Measurements from ENCODE around the gene ST7. TPM values are rescaled to one million over a fixed set of nuclear protein-coding genes. Genes with fewer than 3 reads are reported as not detected.

The ST7 gene
- total RNA-seq, 1 experiment from 2014 or later: 12.4 TPM

DNA sequence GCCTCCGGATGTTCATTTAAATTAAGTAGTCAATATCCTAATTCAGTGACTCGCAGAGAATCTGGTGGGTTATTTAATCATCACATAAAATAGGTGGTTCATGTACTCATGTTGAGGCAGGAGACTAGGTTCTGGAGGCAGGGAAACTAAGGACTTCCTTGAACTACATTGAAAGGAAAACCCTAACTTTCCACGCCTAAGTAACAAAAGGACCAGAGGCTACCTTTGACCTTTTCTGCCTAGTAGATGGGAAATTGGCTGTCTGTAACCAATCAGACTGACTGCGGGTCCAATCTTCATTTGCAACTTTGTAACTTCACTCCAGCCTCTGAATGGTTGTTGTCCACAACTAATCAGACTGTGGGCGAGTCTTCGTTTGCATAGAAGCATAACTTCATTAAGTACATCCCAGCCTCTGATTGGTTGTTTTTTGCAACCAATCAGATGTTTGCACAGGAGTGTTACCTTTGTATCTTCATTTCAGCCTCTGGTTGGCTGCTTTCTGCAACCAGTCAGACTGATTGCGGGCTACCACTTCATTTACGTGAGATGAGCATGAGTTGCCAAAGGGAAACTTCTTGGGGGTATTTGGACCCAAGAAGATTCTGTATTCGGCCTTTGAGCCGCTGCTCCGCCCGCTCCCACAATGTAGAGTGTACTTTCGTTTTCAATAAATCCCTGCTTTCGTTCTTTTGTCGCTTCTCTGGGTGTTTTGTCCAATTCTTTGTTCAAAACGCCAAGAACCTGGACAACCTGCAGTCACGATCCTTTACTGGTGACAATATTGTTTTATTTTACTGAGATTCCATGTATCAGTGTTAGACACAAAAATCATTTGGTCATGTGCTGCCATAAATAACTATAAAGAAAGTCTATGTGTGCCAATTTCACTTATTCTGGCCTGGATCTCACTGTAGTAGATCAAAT, 1.7 kb upstream of the ST7 start:
- 0 out of 2 replicates have a peak, but pooled peaks cover 2% of the 10 kb centered on the region for H3K36me3 Mint-ChIP-seq
- no peak overlapping the region; the same call in 1 of the 2 replicates for H3K27ac Mint-ChIP-seq
- TF ChIP-seq NFYB (CRISPR knock-in tag; conservative IDR thresholded peaks at IDR 0.05; ENCODE audit: low read depth): peak; percentile 38
- TF ChIP-seq, protein P1, sequence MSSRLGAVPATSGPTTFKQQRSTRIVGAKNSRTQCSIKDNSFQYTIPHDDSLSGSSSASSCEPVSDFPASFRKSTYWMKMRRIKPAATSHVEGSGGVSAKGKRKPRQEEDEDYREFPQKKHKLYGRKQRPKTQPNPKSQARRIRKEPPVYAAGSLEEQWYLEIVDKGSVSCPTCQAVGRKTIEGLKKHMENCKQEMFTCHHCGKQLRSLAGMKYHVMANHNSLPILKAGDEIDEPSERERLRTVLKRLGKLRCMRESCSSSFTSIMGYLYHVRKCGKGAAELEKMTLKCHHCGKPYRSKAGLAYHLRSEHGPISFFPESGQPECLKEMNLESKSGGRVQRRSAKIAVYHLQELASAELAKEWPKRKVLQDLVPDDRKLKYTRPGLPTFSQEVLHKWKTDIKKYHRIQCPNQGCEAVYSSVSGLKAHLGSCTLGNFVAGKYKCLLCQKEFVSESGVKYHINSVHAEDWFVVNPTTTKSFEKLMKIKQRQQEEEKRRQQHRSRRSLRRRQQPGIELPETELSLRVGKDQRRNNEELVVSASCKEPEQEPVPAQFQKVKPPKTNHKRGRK (CRISPR knock-in tag; IDR thresholded peaks at IDR 0.05; ENCODE audit: borderline replicate concordance): no peak
- TF ChIP-seq, protein P2, sequence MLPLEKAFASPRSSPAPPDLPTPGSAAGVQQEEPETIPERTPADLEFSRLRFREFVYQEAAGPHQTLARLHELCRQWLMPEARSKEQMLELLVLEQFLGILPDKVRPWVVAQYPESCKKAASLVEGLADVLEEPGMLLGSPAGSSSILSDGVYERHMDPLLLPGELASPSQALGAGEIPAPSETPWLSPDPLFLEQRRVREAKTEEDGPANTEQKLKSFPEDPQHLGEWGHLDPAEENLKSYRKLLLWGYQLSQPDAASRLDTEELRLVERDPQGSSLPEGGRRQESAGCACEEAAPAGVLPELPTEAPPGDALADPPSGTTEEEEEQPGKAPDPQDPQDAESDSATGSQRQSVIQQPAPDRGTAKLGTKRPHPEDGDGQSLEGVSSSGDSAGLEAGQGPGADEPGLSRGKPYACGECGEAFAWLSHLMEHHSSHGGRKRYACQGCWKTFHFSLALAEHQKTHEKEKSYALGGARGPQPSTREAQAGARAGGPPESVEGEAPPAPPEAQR (CRISPR knock-in tag; IDR thresholded peaks at IDR 0.05): no peak
- DNase-seq (ENCODE audit: low spot score) (no peak), ATAC-seq (no peak)
- POLR2A ChIA-PET: interaction anchor here (1.2 kb wide), 1 partner anchor 19 kb away, joined by 3 read pairs; no protein-coding TSS in a partner anchor
- peak overlapping the region; percentile 36; the same call in 1 of the 2 replicates for H3K4me3 Mint-ChIP-seq
- H3K27me3 Mint-ChIP-seq (ENCODE audit: low read depth): peaks cover 4% of the 10 kb centered on the region
- no peaks in the 10 kb centered on the region for H3K9me3 Mint-ChIP-seq
- CTCF ChIA-PET: interaction anchor here (1.3 kb wide), 1 partner anchor 21 kb away, joined by 4 read pairs; no protein-coding TSS in a partner anchor
- H3K4me1 Mint-ChIP-seq: peaks cover 38% of the 10 kb centered on the region

DNA sequence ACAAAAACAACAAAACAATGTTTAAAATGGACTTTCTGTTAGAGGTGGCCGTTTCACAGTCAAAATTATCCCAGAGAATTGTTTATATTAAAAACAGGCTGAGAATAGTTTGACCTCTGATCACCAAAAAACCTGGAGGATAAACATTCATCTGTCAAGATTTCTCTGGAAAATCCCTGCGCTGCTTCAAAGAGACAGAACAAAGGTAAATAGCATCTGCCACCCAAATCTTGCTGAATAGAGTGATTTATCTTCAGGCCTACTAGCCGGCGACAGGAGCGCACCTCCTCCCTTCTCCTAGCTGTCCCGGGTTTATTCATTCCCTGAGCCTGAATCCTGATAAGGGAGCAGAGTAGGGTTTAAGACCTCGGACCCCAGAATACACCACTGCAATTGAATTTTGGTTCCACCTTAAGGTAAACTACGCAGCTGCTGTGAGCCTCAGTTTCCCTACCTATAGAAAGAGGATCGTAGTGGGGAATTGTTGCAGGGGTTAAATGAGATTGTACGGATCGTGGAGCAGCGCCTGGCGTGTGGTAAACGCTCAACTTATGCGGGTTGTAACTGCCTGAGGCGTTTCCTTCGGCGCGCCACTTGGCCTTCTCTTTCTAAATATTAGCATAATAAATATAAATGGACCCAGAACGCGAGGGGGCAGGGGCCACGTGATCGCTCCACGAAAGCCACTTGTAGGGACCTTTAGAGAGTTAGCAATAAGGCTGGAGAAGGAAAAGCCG, 498 bp upstream of the ST7 start:
- ATAC-seq (peak; percentile 49), DNase-seq (ENCODE audit: low spot score) (peak; percentile 38)
- CTCF ChIA-PET: interaction anchor here (0.6 to 1.2 kb wide), 2 partner anchors 21 to 166 kb away, joined by 4 to 6 read pairs; no protein-coding TSS in a partner anchor
- Mint-ChIP-seq H3K27me3 (ENCODE audit: low read depth) (peaks cover 4% of the 10 kb centered on the region), H3K36me3 (0 out of 2 replicates have a peak, but pooled peaks cover 2% of the 10 kb centered on the region), H3K4me3 (peak overlapping the region; percentile 84), H3K9me3 (no peaks in the 10 kb centered on the region), H3K4me1 (peaks cover 44% of the 10 kb centered on the region), H3K27ac (peak overlapping the region; percentile 98)
- no peak for TF ChIP-seq ZNF317 (CRISPR knock-in tag; IDR thresholded peaks at IDR 0.05; ENCODE audit: borderline replicate concordance, low read depth)
- TF ChIP-seq ZNF396 (CRISPR knock-in tag; IDR thresholded peaks at IDR 0.05; ENCODE audit: borderline replicate concordance): no peak
- TF ChIP-seq, protein P3, sequence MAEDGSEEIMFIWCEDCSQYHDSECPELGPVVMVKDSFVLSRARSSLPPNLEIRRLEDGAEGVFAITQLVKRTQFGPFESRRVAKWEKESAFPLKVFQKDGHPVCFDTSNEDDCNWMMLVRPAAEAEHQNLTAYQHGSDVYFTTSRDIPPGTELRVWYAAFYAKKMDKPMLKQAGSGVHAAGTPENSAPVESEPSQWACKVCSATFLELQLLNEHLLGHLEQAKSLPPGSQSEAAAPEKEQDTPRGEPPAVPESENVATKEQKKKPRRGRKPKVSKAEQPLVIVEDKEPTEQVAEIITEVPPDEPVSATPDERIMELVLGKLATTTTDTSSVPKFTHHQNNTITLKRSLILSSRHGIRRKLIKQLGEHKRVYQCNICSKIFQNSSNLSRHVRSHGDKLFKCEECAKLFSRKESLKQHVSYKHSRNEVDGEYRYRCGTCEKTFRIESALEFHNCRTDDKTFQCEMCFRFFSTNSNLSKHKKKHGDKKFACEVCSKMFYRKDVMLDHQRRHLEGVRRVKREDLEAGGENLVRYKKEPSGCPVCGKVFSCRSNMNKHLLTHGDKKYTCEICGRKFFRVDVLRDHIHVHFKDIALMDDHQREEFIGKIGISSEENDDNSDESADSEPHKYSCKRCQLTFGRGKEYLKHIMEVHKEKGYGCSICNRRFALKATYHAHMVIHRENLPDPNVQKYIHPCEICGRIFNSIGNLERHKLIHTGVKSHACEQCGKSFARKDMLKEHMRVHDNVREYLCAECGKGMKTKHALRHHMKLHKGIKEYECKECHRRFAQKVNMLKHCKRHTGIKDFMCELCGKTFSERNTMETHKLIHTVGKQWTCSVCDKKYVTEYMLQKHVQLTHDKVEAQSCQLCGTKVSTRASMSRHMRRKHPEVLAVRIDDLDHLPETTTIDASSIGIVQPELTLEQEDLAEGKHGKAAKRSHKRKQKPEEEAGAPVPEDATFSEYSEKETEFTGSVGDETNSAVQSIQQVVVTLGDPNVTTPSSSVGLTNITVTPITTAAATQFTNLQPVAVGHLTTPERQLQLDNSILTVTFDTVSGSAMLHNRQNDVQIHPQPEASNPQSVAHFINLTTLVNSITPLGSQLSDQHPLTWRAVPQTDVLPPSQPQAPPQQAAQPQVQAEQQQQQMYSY (CRISPR knock-in tag; IDR thresholded peaks at IDR 0.05): no peak
- TF ChIP-seq, protein P4, sequence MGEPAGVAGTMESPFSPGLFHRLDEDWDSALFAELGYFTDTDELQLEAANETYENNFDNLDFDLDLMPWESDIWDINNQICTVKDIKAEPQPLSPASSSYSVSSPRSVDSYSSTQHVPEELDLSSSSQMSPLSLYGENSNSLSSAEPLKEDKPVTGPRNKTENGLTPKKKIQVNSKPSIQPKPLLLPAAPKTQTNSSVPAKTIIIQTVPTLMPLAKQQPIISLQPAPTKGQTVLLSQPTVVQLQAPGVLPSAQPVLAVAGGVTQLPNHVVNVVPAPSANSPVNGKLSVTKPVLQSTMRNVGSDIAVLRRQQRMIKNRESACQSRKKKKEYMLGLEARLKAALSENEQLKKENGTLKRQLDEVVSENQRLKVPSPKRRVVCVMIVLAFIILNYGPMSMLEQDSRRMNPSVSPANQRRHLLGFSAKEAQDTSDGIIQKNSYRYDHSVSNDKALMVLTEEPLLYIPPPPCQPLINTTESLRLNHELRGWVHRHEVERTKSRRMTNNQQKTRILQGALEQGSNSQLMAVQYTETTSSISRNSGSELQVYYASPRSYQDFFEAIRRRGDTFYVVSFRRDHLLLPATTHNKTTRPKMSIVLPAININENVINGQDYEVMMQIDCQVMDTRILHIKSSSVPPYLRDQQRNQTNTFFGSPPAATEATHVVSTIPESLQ (CRISPR knock-in tag; IDR thresholded peaks at IDR 0.05): no peak
- no peak for TF ChIP-seq NR1H2 (CRISPR knock-in tag; IDR thresholded peaks at IDR 0.05)
- TF ChIP-seq FOXK1 (CRISPR knock-in tag; IDR thresholded peaks at IDR 0.05): no peak
- no peak for TF ChIP-seq KAT7 (CRISPR knock-in tag; IDR thresholded peaks at IDR 0.05; ENCODE audit: borderline replicate concordance)
- TF ChIP-seq, protein P5, sequence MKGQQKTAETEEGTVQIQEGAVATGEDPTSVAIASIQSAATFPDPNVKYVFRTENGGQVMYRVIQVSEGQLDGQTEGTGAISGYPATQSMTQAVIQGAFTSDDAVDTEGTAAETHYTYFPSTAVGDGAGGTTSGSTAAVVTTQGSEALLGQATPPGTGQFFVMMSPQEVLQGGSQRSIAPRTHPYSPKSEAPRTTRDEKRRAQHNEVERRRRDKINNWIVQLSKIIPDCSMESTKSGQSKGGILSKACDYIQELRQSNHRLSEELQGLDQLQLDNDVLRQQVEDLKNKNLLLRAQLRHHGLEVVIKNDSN (CRISPR knock-in tag; IDR thresholded peaks at IDR 0.05): peak; percentile 60
- TF ChIP-seq, protein P6, sequence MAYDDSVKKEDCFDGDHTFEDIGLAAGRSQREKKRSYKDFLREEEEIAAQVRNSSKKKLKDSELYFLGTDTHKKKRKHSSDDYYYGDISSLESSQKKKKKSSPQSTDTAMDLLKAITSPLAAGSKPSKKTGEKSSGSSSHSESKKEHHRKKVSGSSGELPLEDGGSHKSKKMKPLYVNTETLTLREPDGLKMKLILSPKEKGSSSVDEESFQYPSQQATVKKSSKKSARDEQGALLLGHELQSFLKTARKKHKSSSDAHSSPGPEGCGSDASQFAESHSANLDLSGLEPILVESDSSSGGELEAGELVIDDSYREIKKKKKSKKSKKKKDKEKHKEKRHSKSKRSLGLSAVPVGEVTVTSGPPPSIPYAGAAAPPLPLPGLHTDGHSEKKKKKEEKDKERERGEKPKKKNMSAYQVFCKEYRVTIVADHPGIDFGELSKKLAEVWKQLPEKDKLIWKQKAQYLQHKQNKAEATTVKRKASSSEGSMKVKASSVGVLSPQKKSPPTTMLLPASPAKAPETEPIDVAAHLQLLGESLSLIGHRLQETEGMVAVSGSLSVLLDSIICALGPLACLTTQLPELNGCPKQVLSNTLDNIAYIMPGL (CRISPR knock-in tag; IDR thresholded peaks at IDR 0.05): no peak
- TF ChIP-seq, protein P7, sequence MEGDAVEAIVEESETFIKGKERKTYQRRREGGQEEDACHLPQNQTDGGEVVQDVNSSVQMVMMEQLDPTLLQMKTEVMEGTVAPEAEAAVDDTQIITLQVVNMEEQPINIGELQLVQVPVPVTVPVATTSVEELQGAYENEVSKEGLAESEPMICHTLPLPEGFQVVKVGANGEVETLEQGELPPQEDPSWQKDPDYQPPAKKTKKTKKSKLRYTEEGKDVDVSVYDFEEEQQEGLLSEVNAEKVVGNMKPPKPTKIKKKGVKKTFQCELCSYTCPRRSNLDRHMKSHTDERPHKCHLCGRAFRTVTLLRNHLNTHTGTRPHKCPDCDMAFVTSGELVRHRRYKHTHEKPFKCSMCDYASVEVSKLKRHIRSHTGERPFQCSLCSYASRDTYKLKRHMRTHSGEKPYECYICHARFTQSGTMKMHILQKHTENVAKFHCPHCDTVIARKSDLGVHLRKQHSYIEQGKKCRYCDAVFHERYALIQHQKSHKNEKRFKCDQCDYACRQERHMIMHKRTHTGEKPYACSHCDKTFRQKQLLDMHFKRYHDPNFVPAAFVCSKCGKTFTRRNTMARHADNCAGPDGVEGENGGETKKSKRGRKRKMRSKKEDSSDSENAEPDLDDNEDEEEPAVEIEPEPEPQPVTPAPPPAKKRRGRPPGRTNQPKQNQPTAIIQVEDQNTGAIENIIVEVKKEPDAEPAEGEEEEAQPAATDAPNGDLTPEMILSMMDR (IDR thresholded peaks at IDR 0.05): no peak
- TF ChIP-seq, protein P8, sequence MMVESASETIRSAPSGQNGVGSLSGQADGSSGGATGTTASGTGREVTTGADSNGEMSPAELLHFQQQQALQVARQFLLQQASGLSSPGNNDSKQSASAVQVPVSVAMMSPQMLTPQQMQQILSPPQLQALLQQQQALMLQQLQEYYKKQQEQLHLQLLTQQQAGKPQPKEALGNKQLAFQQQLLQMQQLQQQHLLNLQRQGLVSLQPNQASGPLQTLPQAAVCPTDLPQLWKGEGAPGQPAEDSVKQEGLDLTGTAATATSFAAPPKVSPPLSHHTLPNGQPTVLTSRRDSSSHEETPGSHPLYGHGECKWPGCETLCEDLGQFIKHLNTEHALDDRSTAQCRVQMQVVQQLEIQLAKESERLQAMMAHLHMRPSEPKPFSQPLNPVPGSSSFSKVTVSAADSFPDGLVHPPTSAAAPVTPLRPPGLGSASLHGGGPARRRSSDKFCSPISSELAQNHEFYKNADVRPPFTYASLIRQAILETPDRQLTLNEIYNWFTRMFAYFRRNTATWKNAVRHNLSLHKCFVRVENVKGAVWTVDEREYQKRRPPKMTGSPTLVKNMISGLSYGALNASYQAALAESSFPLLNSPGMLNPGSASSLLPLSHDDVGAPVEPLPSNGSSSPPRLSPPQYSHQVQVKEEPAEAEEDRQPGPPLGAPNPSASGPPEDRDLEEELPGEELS (CRISPR knock-in tag; IDR thresholded peaks at IDR 0.05): peak; percentile 28; the same call in 1 of the 2 replicates
- POLR2A ChIA-PET: interaction anchor here (0.8 to 1.2 kb wide), 2 partner anchors 20 to 21 kb away, joined by 3 read pairs; no protein-coding TSS in a partner anchor

All from WTC11 (cell line).